Stimulated activated CD8-positive, alpha-beta memory T cell treated with anti-CD3 and anti-CD28 coated beads, Interleukin-4, amount 100 ng/mL, for 4 hours (primary cell): ENCODE data around the gene RAD52.

Source experiments
- DNase-seq, 2 donors: peaks; one replicate each; pipeline ENCODE4 v3.0.0-alpha.2; 2020; ENCODE audit warnings: low read depth in 2 of 2, low spot score in 1 of 2

RAD52 gene

DNA sequence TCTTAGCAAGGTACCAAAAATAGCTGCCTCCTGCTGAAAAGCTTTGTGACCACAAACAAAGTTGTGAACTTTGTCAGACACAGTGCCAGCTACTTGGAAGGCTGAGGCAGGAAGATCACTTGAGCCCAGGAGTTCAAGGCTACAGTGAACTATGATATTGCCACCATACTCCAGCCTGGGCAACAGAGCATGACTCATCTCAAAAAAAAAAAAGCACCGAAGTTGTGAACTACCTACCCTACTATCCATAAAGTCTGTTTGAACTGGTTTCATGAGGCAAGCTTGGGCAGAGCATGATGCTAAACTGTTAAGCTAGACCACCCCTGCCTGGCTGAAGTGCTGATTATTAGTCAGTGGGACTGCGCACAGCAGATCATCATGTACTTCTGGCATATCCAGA, 75.5 kb downstream of the RAD52 start:
- no peak for DNase-seq

DNA sequence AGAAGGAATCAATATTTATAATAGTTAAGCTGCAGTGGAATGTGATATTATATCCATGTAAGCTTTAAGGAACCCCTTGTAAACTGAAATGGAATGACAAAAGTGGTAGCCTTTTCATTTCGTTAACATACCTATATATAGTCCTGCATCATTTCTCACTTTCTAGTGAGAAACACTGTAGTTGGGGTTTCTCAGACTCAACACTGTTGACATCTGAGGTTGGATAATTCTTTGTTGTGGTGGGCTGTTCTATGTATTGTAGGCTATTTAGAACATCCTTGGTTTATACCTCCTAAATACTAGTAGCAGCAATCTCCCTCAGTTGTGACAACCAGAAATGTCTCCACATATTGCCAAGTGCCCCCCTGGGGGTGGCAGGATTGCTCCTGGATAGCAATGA, 79.1 kb downstream of the RAD52 start:
- no peak for DNase-seq

DNA sequence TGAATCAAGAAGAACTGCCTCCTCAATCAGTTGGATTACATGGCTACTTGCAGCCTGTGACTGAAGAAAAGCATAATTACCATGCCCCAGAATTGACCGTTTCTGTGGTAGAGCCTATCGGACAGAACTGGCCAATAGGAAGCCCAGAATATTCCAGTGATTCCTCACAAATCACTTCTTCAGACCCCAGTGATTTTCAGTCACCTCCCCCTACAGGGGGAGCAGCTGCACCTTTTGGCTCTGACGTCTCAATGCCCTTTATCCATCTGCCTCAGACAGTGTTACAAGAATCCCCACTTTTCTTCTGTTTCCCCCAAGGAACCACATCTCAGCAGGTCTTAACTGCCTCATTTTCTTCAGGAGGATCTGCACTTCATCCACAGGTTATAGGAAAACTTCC, 80.8 kb downstream of the RAD52 start:
- DNase-seq = no peak

DNA sequence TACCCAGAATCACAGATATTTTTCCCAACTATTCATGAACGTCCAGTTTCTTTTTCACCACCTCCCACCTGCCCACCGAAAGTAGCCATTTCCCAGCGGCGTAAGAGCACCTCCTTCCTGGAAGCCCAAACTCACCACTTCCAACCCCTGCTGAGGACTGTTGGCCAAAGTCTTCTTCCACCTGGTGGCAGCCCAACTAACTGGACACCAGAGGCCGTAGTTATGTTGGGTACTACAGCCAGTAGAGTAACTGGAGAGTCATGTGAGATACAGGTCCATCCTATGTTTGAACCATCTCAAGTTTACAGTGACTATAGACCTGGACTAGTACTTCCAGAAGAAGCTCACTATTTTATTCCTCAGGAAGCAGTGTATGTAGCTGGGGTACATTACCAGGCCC, 81.6 kb downstream of the RAD52 start:
- no peak for DNase-seq

DNA sequence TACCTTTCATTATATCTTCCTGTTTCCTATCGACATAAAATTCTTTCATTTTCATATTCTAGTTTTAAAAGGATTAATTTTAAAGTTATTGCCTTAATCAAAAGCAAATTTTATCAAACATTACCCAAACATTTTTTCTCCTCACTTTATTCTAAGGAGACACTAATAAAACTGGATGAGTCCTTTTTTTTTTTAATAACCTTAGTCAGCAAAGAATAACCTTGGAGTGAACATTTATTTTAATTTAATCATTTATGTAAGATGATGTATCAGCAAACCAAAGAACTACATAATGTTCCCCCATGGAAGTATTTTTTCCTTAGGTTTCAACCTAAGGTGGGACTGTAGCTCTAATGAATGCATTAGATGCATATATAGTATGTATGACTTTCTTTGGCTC, 83.9 kb downstream of the RAD52 start:
- DNase-seq = no peak

DNA sequence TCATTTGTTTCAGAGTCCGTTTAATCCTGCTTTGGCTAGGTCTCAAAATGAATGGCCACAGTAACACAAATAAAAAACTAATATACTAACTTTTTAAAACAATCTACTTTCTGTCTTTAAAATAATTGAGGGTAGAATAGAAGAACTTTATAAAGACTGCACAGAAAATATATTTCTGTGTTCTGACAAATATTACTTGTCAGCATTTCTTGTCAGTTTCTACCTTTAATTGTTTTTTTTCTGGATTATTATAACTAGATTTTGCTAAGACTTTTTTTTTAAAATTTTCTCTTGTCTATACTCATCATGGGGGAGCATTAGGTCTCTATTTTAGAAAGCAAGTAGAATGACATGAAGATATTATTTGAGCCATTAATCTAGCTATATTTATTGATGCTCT, 86.2 kb downstream of the RAD52 start:
- DNase-seq = no peak

DNA sequence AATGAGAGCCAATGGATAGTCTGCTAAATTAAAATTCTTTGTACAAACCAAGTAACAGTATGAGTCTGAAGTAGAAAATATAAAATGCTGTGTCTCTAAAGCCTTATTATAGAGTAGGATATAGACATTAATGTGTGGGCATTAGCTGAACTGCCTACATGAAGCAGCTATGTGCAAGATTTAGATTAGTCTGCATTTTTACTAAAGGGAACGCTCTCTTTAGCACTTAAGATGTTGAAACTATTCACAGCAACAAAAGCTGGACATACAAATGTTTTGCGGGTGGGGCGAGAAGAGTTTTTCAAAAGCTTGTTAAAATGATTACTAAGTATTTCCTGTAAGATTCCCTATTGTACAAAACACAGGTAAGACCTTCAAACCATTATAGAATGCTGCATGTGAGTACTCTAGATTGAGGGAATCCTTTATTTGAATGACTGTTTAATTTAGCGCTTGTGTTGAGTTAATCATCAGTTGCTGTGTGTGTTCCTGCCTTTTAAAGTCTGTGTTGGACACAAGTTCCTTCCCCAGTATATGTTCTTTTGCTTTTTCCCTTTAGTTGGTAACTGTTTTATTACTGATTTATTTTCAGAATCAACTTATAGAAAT, 87.1 kb downstream of the RAD52 start:
- no peak for DNase-seq
